Astrocyte (in vitro differentiated cells and primary cell): Measurements from ENCODE around the gene FRMPD3.

ENCODE experiments used
- CTCF ChIP-seq: IDR thresholded peaks from 2 replicates; pipeline ENCODE4 v1.5.1; 2011; ENCODE audit warnings: low read depth, mild to moderate bottlenecking, inconsistent platforms, low read length, moderate library complexity; ENCODE audit not compliant: insufficient read depth
- EZH2 ChIP-seq: IDR thresholded peaks from 2 replicates; pipeline ENCODE4 v1.6.1; 2012; ENCODE audit warnings: mild to moderate bottlenecking, low read length, inconsistent platforms; ENCODE audit not compliant: insufficient read depth

GRCh38 chrX:107445146-107445545, 4.3 kb upstream of the FRMPD3 start:
- TF ChIP-seq EZH2 (no peak), CTCF (no peak)
